Esophagus muscularis mucosa (tissue), 3 donors: Measurements from ENCODE around the gene NCEH1.

Experiments
- CTCF ChIP-seq, 3 experiments: fragments of 200-600 bp in 2 of 3; fragments of 450-650 bp in 1 of 3; sonication (generic) in 2 of 3; IDR thresholded peaks; one replicate each; pipeline ENCODE4 v1.5.1; 2017 to 2019; ENCODE audit warnings: antibody characterized with exemption in 3 of 3, mild to moderate bottlenecking in 2 of 3, moderate library complexity in 1 of 3
- POLR2A ChIP-seq: fragments of 450-650 bp; IDR thresholded peaks from one replicate; pipeline ENCODE4 v1.6.1; 2017; ENCODE audit warnings: antibody characterized with exemption, moderate library complexity, mild to moderate bottlenecking, low read depth

- no peak for TF ChIP-seq CTCF (IDR thresholded peaks at IDR 0.05)
- TF ChIP-seq POLR2A, result no peak
Observed at GRCh38 chr3:172591125-172591605, 119.7 kb downstream of the NCEH1 start.
